Activated T-cell treated with anti-CD3 and anti-CD28 coated beads for 48 hours (primary cell): ENCODE results near the gene MVB12B.
A peak's percentile ranks its signal among the peaks of the same experiment; 100 is the strongest.

Experiments
- DNase-seq: peaks from one replicate; pipeline ENCODE4 v3.0.0-alpha.2; 2020; ENCODE audit warnings: low read depth

Gene MVB12B

DNA sequence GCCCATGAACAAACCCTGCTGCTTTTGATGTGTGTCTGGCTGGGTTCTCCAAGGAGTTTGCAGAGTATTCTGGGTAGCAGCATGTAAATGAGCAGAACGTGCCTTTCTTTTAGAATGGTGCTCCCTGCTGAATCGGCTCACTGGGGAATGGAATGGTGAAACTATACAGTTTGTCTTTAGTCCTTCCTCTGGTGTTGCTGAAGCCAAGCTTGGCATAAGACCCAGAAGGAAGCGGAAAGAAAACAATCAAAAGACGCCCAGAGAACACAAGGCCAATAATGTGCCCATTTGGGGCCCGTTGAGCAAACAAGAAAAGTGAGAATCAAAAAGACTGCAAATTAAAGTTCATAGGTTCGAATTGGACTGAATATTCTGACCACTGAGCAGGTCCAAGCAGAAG is 60.1 kb downstream of the MVB12B start:
- no peak for DNase-seq

DNA sequence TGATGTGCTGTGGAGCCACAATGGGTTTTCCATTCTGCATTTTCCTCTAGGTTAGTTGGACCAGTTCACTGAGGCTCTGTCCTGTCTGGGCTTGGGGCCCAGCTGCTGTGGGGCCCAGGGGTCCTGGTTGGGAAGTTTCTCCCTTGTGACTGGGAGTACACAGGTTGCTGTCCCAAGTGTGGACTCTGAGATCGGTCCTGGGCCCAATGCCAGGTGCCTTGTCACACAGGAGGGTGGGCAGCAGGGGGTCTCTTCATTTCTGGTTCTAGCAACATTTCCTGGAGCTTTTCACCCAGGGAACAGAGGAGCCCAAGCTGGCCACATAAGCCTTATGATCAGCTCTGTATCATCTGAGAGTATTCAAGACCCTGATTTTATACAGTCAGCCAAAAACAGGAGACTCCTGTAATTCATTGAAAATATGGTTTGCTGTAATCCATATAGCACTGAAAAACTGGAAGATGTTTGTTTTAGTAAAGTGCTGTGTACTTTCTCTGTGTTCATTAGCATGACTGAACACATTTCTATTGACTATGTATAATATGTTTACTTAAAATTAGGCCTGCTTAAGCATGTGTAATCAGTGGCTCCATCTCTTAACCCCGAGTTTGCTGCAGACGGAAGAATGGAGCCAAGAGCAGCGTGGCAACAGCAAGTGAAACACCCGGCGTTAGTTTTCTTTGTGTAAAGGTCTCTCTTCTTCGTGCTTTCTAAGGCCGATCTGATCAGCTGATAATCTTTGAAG is 62.5 kb downstream of the MVB12B start:
- no peak for DNase-seq

DNA sequence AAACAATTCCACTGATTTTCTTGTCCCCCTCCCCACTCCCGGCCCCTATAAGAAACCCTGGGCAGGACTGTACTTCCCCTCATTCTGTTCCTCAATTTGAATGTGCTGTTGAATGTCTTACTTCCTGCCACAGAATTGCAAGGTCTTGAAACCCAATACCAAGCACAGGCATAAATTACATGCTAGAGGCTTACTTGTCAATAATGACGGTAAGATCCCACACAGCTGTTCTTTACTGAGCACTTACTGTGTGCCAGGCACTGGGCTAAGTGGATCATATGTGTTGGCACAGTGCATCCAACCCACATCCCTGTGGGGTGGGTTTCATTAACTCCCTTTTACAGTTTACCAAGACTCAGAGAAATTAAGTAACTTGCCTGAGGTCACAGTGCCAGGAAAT is 63.4 kb downstream of the MVB12B start:
- no peak for DNase-seq

DNA sequence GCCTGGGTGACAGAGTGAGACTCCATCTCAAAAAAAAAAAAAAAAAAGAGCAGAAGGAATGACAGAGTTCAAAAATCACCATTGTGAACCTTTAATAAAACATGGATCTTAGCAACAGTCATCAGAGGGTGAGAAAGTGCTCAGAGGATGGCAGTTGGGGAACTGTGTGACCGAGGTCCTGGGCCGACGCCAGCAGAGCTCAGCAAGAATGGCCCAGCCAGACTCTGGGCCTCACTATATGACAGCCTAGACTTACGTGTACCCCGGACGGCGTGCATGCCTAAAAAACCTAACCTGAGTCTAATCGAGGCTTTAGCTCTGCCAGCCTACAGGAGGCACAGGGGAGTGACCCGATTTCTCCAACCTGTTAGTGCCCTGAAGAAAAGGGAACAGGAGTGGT is 64.3 kb downstream of the MVB12B start:
- no peak for DNase-seq

DNA sequence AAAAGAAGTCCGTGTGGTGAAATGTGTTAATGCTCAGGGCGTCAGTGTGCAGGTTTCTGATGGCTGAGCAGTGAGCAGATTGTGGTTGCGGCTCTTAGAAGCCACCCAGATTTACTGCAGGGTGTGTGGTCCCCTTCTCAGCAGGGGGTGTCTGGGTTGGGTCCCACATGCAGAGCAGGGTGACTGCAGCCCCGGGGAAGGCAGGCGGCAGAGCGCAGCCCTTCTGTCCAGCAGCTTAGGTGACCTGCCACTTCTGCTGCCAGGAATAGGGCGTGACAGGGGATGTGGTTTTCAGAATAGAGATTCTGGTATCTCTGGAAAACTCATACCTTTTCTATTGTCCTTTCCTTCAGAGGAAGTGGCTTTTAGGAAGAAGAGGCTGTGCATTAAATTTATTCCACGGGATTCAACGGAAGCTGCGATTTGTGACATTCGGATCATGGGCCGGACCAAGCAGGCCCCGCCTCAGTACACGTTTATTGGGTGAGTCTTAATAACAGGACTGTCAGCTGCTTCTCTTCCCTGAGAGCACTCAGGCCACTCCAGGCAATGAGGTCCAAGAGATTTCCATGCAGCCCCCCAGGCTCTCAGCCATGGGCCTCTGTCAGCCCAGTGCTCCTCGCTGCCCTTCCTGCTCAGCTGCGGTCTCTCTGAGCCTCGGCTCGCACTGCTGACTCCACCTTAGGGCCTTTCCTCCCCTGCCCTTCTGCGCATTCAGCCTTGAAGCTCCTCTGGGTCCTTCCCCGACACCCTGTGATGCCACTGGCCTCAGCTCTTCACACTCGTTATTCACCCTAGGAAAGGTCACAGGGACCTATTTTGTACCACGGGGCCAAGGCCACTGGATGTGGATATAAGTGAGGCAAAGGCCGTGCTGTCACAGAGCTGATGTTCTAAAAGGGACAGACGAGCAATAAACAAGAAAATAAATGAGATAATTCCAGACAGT is 65.4 kb downstream of the MVB12B start:
- DNase-seq, result no peak

DNA sequence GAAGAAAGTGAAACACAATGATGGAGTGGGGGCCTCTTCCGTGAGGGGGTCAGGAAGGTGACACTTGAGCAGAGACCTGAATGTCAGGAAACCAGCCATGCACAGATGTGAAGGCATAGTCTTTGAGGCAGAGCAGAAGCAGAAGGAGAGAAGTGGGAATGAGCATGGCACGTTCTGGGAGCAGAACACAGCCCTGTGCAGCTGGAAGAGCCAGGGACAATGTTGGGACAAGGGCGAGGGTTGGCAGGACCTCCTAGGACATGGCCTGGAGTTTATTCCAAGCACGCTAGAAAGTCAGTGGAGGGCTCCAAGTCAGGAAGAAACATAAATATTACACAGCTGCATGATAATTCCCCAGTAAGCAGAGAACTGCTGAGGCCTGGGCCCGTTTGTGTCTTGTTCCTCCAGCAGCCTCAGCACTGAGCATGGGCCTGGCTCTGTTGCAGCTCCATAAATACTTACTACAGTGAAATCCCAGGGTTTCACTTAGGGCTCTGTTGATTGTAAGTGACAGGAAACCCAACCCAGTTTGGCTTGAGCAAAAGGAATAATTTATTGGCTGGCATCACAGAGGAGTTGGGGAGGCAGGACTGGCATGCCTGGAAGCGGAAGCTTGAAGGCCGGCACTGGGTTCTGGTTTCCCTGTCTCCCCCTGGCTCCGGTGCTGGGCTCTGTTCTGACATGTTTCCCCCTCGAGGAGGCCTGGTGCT is 66.2 kb downstream of the MVB12B start:
- DNase-seq, result no peak

DNA sequence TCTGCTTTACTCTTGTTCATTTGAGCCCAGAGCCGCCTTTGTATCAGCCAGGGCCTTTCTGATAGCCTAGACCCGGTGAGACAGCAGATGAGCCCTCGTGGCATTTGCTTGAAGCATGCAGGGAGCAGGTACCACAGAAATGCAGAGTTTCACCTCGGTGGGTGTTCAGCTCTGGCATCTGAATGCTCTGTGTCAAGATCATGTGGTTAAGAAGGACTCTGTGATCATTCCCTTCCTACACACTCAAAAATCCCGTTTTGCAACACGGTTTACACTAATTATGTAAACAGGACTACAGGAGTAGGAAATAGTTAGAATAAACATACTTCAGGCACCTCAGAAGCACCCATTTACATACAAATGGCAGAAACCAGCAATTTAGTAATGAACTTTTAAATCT is 67.2 kb downstream of the MVB12B start:
- no peak for DNase-seq

DNA sequence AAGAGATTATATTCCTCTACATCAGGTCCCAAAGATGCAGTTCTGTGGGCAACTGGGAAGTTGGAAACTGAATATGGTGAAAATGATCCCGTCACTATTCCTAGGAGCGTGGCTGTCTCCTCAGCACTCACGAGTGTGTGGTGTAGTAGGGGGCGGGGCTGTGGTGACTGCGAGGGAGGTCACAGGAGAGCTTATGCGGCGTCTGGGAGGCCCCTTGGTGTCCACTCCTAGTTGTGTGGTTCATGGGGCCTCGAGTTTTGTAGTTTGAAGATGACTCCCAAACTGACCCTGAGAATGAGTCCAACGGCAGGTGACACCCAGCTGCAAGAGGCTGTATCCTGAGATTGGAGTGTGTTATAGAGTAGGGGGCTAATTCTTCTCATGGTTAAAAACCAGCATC is 68.2 kb downstream of the MVB12B start:
- no peak for DNase-seq

DNA sequence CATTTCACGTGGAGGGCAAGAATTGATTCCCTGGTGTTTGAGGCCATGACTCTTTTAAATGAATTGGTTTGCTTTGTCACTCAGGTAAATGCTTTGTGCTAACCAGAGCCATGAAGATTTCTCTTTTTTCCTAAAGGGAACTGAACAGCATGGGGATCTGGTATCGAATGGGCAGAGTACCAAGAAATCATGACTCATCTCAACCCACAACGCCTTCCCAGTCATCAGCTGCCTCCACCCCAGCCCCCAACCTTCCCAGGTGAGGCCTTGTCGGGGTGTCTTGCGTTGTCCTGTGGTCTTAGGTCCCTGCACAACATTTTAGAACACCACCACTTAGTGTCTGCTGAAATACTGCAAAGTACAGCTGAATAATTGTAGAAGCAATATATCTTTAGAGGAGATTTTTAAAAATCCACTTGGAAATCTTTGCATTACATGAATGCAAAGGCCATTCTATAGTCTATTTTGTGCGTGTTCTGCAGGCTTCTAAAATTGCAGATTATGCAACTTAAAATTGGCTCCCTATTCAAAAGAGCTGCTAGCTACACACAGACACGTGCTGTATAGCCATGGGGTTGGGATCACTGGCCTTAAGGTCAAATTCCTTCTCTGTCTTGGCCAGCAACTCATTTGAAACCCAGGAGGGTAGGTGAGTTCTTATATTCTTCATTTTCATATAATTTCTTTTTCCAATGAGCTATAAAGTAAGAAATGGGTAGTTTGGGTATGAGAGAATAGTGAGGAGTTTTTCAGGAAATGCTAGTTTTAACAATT is 69.0 kb downstream of the MVB12B start:
- DNase-seq, result no peak

DNA sequence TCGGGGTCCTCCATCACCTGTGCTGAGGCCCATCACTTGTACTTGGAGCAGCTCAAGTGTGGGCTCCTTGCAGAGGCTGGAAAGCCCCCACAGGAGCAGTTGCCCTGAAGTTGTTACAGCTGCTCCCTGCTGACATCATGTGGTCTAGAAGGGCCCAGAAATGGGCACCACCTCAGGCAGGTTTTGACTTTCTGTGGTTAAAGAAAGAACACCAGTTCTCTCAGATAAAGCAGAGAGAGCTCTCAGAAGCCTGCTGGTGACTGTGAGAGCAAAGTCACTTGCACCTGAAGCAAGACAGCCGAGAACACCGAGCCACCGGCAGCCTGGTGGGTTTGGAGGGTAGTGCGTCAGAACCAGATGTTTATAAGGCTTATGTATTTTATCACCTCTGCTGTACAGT is 70.4 kb downstream of the MVB12B start:
- DNase-seq, result peak; percentile 65

DNA sequence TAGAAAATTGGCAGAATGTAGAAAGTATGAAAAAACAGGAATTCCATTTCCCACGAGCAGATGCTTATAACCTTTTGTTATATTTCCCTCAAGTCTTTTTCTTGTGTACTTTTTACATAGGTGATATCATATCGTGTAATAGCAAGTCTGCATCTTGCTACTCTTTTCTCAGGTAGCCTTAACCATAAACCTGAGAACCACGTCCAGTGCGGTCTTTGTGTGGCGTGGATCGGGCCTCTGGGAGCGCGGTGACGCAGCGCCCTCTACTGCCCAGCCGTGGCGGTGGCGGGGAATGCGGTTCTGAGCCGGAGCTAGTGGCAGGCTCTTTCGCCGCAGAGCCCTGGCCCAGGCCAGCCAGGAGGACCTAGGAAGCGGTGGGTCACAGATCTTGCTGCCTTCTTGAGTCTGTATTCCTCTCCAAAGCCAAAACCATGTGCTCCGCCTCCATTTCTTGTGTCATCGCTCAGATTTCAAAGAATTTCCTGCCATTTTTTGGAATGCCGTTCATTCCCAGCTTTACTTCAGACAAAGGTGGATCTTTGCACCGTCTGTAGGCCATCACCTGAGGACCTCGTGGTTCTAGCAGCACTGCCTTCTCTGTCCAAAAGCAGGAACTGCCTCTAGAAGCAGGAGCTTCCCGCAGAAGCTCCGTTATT is 71.9 kb downstream of the MVB12B start:
- peak; percentile 76 for DNase-seq

DNA sequence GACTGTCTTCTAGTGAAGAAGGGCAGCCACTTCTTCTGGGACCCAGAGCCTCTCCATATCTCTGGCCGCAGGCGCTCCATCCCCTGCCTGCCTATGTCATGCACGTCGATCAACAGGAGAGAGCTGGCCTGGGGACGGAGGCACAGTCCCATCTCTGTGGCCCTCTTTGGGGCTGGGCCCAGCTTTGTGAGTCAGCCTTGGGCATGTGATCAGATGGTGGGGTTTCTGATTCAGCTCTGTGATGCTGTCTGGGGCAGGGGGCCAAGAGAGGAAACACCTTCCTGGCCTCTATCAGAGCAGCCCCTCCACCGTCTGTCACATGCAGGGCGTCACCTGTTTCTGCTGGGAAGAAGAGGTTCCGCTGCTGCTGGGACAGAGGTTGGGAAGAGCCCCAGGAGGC is 72.6 kb downstream of the MVB12B start:
- DNase-seq, result no peak

DNA sequence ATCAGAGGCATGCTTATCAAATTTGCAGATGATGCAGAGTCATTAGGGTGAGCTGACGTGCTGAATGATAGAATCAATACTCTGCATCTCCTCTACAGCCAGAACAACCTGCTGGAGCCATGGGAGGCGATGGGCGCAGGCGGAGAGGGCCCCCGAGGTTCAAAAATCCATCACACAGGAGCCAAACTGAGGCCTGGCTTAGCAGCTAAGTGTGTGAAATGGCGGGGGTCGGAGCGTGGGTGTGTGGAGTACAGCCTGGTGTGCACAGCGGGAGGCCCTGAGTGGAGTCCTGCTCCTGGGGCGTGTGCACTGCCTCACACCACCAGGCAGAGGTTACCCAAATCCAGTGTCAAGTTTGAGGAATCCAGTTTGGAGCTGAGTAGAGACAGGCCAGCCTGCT is 73.2 kb downstream of the MVB12B start:
- DNase-seq, result no peak

DNA sequence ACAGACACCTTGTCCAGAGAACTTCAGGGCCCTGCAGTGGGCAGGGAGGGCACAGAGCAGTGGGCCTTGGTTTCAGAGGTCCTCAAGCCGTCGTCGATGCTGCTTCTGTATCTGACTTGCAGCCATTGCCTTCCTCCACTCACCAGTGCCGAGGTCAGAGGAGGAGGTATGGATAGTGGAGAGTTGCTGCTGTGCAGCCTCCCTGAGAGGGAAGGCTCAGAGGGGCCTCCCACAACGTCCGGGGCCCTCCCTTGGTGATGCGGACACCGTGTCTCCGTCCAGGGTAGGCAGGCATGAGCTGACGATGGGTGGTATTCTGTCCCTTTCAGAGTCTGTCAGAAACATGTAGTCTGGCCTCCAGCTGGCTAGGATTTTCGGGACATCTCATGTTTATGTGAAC is 73.9 kb downstream of the MVB12B start:
- no peak for DNase-seq

DNA sequence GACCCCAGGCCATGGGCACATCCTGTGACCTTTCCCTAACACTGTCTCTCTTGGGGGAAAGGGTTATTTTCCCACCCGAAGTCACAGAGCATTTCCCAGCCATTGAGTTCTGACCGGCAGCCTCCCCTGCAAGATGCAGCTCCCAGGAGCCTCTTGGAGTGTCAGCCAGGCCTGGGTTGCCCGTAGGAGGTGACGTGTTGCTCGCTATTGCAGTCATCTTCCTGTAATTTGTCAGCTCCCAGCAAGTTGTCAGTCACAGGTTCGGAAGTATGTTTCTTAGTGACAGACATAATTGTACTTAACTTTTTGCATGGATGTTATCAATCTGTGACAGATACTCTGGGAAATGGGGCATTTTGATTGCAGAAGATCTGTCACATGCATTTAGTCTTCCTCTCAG is 74.5 kb downstream of the MVB12B start:
- no peak for DNase-seq

DNA sequence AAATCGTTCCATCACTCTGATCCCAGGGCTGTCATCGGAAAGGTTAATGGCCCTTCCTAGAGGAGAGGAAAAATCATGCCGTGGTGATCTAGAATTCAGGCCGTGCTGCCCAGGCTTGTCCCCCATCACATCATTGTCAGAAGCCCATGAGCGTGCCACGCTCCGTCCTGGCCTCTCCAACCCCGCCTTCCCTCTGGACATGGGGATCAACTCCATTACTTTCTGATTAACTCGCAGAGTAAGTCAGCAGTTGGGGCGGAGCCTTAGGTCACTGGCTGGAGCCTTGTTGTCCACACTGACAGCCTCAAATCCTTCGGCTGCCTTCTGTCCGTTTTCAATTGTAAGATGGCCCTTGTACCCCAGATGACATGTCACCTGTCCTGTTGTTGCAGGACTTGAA is 75.0 kb downstream of the MVB12B start:
- no peak for DNase-seq

DNA sequence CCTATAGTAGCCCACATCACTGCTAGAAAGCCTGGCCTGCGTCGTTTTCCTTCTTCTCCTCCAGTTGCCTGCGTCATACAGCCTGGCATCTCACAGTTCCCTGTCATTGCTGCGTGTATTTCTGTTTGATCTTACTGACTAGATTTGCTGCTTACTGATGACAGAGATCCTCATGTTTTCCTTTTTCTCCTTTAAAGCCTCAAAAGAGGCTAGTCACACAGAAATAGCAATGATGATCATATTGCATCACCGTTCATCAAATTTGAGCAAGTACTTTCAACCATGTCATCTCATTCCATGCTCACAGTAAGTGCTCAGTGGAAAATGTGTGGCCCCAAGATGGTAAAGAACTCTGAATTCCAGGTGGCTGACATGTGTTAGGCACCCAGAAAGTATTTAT is 76.8 kb downstream of the MVB12B start:
- DNase-seq, result no peak

DNA sequence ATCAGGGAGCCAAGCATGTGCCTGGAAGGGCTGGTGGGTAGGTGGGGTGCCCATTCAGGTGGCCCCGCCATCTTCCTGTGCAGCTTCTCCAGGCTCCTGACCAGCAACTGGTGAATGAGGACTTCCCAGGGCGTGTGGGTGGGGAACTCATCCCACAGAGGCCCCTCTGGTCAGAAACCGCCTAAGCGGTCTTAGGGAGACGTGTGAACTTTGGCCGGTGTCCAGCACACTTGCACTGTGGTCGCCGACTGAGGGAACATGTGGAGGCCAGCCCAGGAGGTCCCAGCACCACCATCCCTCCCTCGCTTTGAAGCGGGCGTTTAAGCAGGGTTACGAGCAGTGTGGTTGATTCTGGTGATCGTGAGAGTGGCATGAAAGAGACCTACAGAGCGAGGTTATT is 77.8 kb downstream of the MVB12B start:
- no peak for DNase-seq

DNA sequence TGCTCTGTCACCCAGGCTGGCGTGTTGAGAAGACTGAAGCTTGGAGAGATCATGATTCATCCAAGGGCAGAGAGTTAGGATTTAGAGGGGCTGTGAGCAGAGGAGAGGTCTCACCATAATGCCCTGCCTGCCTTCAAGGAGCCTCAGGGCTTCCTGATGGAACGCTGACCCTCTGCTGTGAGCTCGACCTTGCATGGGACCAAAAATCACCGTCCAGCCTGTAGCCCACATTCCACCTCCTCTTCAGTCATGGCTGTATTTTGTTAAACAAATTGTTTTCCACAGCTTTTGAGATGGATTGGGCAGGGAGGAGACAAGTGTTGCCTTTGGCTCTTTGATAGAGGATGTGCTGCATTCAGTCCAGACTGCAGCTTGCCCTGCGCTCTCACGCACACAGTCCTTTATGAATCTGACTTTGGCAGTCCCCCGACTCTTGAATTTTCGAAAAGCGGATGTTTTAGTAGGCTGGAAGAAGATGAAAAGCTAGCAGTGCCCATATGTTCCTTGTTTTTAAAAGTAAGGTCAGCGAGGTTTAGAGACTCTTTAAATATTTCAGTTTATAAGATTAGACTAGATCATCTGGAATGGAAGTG is 79.5 kb downstream of the MVB12B start:
- DNase-seq, result no peak

DNA sequence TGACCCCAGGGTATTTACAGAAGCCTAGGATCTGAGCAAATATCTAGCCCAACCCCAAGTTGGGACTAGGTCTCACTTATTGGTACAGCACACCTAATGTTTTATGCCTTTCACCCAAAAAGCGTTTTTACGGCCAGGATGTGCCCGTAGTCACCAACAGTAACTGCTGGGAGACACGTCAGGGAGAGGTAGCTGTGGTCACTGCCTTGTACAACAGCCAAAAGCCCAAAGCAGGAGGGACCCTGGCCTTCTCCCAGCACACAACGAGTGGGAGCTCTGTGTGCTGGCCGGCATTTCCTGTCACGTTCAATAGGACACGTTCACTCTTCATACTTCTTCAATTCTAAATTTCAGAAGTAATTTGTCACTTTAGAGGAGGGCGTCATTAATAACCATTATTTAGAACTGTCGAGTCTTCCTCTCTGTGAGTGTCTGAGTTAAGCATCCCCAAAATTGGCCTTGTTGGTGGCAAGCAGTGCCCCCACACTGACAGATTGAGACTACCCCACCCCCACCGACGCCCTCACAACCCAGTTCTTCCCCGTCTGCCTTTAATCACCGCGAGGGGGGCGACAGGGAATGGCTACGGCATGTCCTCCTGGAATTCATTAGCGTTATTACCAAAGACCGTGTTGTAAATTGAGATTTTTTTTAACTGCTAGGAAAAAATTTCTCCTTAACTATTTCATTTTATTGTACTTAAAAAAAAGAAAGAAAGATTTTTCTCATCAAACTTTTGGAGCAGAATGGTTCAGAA is 80.7 kb downstream of the MVB12B start:
- no peak for DNase-seq
